ENCODE results near the gene CYB5A.

The CYB5A gene

DNA sequence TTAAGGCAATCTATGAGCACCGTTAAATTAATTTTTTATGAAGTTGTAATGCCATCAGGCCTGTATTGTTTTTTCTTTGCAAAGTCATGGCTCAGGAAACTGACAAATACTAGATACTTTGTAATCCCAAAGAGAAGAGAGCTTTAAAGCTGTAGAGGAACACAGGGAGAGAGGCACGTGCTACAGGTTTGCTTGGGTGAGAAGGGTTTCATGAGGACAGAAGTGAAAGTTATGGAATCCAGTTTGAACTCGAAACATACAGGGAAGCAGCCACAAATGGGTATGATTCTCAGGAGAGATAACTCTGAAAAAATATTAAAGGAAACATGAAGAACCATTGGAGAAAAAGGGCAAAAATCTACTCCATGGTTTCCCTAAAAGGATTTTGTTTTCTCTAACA, 49.8 kb downstream of the CYB5A start:
- no peak for DNase-seq

DNA sequence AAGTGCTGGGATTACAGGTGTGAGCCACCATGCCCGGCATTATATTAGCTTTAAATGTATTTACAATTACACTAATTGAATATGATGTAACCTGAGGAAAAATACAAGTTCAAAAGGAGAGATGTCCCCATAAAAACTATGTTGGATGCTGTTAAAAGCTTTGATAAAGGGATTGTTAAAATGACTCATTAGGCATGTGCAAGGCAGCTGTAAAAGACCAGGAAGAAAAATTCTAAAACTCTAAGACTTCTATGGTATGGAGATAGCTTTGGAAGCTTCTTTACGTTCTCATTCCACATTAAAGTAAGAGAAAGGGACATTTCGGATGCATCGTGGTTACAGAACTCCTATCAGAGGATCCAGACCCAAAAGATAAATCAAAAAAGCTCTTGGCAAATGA, 50.3 kb downstream of the CYB5A start:
- DNase-seq: no peak

DNA sequence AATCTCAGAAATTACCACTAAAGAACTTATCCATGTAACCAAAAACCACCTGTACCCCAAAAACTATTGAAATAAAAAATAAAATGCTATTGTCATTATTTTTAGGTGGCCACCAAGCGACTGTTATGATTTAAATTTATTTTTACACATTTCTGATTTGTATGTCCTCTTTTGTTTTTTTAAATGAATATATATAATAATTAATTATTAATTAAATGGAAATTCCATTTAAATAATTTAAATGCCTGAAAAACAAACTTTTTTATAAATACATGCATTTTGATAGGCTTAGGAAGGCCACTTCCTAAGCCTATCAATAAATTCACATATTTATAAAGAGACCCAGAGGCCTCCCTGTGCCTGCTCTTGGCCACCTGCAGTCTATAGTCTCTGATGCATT, 52.2 kb downstream of the CYB5A start:
- no peak for DNase-seq

DNA sequence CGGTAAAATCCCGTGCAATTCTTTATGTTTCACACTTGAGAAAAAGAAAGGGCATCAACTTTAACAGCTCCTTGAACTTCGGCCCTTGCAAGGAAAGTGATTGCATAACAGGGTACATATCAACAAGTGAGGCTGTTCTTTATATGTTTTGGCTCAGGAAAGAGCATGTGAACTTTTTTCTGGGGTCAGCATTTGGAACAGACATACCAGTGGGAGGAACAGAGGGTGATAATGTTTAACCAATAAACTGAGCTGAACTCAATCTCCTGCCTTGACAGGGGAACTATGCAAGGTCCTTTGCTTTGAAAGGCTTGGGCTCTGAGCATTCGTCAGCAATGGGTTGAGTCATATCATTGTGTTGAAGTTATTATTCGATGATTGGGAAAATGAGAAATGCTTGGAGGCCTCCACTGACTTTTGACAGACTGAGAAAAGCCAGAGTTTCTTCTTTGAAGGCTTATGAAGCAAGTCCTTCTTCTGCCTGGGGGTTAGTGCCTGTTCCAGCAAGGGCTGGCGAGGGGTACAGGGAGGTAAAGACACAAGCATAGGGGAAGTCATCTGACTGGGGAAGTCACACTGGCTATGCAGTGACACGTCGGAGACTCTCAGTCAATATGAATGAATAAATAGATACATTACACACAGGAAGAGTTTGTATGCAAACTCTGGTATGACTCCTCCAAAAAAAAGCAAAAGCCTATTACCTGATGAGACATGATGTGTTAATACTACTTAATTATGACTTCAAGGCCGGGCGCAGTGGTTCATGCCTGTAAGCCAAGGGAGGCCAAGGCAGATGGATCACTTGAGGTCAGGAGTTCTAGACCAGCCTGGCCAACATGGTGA, 57.2 kb downstream of the CYB5A start:
- DNase-seq: no peak

DNA sequence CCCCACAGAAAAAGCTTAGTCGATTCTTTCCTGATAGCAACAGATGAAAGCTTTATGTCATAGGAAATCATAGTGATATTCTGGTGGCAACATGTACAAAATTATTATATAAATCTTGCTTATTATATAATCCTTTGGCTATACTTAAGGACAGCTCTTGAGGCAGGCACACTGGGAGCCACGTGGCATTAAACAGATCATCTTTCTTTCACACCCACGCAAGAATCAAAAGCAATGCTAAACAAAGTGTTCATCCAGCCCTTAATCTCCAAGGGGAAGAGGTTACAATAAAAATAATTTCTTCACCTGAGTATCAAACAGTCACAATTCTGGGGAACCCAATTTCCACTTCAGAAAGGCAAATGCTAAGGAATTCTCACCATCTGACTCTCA, 57.8 kb downstream of the CYB5A start:
- DNase-seq: no peak

DNA sequence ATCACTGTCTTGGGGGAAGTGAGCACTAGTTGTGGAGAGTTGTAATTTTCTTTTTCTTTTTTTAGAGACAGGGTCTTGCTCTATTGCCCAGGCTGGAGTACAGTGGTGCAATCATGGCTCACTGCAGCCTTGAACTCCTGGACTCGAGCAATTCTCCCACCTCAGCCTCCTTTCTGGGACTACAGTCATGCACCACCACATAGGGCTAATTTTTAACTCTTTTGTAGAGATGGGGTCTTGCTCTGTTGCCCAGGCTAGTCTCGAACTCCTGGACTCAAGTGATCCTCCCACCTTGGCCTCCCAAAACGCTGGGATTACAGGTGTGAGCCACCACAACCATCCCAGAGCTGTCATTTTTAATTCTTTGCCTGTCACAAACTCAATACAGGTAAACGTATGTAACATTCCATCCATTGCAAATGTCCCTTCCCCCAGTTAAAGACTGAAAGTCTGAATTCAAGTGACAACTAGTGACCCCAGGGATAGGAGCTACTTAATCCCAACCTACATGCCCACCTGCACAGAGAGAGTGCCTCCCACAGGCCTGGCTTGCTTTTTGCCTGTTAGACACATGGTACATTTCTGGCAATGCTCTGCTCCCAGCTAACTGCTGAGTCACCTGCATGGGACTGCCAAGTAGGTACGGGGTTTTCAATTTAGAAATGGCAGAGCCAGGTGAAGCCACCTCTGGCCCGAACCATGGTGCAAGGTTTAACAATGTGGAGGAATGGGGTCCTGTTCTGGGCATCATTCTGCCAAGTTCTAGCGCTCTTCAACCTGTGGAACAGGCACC, 60.6 kb downstream of the CYB5A start:
- DNase-seq: no peak

DNA sequence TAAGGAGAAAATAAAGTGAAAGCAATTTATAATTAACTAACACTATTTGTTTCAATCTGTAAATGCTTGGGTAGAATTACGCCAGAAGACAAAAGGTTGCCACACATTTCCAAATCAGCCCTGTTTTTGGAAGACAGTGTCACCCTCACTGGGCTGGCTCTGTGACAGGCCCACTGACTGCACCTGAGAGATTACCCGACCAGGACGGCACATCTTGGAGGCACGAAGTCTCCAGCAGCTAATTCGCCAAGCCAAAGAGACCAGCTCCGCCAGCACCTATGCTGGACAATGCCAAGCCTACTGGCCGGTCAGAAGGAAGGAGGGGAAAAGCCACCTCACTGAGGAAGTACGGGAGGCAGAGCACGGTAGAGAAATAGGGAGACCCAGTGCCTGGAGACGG, 61.9 kb downstream of the CYB5A start:
- DNase-seq: no peak

DNA sequence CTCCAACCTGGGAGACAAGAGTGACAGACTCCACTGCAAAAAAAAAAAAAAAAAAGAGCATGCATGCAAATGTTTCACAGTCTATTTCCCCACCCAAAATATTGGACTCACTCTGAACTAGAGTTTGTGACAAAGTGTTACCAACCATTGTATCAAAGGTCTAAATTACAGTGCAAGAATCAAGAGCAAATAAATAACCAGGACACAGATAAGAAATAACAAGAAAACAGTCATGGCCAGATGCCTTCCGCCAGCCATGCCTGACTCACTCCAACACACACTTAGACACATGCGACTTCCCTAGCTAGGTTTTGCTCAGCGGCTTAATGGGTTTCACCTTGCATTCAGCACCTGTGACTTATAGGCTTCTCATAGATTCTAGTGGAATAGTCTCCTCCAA, 62.8 kb downstream of the CYB5A start:
- no peak for DNase-seq

DNA sequence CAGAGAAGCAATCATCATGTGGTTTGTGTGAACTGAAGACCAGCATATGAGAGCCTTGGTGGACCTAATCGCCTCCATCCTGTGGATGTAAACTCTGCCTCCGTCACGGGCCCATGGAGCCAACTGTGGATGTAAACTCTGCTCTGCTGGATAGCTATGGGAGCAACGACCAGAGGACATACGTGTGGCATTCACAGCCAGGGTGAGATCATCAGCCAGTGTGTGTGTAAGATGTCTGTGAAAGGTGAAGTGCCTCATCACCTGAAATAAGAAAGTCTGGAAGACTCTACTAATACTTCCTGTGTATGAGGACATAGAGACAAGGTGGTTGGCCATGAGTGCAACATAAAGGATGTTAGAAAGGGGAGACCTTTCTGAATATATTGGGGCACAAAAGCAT, 63.5 kb downstream of the CYB5A start:
- no peak for DNase-seq

DNA sequence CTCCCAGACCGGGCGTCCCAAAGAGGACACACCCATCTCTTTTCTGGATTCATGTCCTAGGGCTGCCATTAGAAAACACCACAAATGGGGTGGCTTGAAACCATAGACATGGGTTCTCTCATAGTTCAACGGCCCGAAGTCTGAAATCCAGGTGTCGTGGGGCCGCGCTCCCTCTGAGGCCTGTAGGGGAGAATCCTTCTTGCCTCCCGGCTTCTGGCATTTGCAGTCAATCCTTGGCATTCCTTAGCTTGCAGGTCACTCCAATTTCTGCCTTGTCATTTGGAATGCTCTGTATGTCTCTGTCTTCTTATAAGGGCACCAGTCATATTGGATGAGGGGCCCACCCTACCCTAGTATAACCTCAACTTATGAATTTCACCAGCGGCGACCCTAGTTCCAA, 65.1 kb downstream of the CYB5A start:
- DNase-seq: no peak

DNA sequence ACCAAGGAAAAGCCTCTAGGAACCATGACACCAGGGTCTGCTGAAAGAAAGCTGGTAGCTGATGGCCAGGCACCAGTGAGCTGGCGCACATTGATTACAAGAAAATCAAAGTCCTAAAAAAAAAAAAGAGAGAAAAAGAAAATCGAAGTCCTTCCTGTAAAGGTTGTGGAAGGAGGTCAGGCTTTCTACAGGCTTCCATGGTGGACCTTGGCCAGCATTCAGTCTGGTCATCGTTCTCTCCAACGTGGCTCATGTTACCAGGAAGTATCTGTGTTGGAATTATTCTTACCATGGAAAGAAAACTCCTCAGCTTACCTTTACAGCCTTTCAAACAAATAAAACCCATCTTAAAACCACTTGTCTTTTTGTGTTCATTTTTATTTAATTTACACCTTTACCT, 65.6 kb downstream of the CYB5A start:
- no peak for DNase-seq

DNA sequence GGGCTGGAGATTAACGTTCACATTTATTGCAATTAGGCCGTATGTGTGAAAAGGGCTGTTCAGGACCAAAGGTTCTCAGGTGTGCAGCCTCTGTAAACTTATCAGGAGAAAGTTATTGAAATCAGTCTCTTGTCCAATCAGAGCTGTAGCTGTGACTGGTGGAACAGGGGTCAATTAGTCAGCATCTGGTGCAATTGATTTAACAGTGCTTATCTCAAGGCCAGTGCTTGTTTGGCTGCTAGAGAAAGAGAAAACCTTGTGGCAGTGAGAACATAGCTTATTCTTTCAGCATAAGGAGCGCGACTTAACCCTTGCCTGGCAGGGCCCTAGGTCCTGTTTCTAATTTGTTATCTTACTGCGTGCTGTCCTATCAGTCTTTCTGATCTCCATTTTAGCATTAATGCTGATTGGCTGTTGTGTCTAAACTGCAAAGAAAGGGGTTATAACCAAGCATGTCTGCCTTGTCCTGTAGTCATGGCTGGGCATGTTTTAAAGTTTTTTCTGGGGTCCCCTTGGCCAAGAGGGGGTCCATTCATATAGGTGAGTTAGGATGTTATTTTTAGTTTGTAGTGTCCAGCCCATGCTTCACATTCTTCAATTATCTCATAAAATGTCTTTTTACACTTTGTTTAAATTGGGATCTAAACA, 66.4 kb downstream of the CYB5A start:
- no peak for DNase-seq

DNA sequence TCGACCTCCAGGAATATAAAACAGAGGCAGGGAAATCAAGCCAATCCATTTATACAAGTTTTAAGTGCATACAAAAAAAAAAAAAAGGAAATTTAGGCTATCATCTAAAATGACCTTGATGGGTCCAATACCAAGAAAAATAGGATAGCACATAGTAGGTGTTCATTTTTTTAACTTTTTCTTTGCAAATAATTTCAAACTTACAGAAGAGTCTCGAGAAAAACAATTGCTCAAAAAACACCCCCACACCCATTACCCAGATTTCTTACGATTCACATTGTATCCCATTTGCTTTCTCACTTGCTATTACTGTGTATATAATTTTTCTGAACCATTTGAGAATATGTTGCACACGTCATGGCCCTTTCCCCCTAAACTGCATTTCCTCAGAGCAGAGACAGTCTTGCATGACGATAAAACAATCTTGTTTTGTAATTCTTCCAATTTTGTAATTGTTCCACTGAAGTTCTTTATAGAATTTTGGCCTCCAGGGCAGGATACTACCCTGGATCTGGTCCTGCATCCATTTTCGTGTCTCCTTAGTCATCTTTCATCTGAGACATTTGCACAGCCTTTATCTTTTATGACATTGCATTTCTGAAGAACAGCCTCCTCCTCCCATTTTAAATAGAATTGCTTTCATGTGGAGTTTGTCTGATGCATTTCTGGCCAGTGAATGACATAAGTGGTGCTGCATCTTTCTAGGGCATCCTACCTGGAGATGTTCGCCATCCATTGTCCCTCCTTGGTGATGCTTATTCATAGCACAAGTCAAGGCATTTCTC, 68.9 kb downstream of the CYB5A start:
- DNase-seq: no peak

DNA sequence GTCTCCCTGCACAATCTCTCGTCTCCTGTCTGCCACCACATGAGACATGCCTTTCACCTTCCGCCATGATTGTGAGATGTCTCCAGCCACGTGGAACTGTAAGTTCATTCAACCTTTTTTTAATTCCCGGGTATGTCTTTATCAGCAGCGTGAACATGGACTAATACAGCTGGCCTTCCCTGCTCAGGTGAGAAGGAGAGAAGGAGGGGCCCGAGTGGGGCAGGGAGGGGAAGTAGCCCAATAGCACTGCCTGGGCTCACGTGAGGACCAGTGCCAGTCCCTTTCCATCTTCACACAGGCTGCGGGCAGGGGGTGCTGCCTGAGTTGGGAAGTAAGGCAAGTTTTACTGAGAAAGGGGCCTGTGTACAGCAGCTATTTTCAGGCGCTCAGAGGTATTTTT, 70.7 kb downstream of the CYB5A start:
- no peak for DNase-seq

DNA sequence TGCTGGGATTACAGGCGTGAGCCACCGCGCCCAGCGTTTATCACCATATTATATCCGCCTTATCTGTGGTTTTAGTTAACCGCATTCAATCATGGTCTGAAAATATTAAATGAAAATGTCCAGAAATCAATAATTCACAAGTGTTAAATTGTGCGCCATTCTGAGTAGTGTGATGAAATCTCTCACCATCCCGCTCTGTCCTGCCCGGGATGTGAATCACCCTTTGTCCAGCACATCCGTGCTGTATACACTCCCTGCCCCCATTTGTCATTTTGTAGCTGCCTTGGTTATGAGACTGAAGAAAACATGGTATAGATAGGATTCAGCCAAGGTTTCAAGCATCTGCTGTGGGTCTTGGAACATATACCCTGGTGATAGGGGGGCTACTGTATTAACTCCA, 72.7 kb downstream of the CYB5A start:
- no peak for DNase-seq

DNA sequence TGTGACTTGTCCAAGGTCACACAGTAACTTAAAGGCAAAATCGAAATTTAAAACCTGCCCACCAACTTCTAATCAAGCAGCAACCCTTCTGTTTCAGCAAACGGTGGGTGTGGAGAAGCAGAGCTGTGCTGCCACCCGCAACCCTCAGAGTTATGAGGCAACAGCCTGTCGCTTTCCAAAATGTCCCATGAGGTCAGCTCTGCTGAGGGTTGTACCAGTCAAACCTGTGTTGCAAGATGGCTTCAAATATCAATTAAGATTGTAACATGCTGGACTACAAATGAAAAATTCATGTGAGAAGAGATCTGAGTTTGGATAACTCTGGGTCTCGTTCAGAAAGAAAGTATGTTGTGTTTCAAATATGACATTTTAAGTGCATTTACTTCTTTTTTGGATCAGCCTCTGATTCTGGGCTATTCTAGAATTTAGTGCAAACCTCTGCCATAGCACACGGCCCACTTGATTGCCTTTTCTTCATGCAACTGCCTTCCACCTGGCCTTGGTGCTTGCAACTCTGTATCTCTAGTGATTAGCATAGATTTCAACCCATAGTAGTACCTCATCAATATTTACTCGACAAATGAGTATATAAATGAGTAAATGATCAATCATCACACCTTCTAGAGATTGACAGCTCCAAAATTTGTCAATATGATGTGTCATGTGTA, 74.2 kb downstream of the CYB5A start:
- DNase-seq: no peak

DNA sequence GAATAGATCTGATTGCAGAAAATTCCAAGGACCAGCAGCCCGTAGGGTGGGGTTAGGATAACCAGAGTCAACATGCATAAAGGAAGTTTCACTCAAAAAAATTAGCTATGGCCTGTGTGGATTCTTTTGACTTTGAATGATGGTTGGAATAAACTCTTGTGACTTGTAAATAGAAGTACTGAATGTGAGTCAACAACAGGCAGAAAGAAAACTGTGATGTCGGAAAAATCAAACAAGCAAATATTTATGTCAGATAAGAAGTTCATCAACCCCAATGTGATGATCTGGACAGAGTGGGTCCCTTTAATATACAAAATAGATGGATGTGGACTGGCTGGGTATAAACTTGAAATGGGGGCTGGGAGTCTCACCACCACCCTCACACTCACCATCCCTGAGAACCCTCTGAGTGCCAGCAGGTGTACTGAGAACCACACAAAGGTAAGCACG, 75.1 kb downstream of the CYB5A start:
- DNase-seq: no peak

DNA sequence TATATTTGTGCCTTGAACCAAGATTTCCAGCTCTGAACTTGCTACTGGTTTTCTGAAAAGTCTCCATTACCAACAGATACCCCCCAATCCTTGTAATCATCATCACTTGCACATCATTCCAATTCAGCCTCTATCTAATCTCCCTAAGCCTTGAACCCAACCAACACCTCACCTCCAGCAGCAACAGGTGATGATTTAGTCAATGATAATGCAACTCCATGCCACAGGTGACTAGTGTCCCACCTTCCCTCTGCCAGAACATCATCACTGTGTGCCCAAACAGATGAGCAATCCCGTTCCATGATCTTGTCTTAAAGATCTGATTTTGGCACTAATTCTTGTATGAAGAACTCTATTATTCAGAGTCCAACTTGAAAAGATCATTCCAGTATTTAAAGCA, 75.9 kb downstream of the CYB5A start:
- no peak for DNase-seq

DNA sequence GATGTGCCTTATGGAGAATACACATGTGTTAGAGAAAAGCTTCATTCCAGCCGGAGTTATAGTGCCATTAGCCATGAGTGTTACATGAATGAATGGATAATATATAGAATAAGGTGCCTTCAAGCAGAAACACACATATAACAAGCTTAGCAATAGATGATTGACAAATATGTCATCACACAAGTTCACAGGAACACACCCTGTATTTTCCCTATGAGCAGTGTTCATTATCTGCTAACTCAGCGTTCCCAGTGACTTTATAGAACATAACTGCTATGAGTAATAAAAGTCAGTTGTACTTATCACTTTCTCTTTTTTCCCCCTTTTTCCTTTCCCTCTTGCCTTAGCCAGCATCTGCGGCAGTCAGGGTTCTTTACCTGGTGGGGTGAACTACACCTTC, 78.3 kb downstream of the CYB5A start:
- DNase-seq: no peak

DNA sequence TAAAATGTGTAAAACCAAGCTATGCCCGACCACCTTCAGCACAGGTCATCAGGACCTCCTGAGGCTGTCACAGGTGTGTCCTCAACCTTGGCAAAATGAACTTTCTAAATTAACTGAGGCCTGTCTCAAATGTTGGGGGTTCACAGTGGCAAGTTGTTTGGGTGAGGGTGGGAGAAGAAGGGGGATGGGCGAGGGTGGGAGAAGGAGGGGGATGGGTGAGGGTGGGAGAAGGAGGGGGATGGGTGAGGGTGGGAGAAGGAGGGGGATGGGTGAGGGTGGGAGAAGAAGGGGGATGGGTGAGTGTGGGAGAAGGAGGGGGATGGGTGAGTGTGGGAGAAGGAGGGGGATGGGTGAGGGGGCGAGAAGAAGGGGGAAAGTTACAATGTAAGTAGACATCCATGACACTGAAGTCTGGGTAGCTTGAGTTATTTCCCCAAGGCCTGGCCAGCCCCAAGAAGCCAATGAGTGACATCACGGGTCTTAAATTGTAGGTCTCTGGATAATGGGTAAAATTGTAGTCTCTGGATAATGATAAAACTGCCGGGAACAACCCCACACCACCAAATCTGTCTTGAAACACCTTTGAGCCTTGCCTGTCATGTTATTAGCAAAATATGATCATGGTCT, 87.1 kb downstream of the CYB5A start:
- no peak for DNase-seq

DNA sequence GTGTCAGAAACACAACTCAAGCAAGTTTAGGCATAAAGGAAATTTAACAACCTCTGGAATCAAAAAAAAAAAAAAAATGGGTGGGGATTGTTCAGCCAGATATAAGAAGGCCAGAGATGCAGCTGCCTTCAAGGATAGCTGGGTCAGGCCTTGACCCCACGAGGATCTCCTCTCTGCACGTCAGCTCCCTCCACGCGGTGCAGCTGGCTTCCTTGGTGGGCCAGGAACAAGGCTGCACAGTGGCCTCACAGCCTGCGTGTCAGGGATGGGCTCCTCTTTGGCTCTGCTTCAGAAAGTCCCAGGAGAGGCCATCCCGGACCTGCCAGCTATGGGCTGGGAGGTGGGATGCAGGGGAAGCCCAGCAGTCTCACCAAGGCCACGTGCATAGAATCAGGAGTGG, 88.0 kb downstream of the CYB5A start:
- no peak for DNase-seq
